ENCODE measurements around the gene THEM4. TPM values are rescaled to one million over a fixed set of nuclear protein-coding genes. Genes with fewer than 3 reads are reported as not detected.
A peak's percentile ranks its signal among the peaks of the same experiment; 100 is the strongest.

Gene THEM4
- total and polyA plus RNA-seq, 7 donors: 10.1 to 20.4 (median 13.8) TPM

- peak overlapping the region; percentile 96 for H3K27ac ChIP-seq
- WGBS, 3 donors: 21 to 49% (median 22%) methylated on average over 9 to 10 of the region's 10 CpGs
These were observed 76.9 kb downstream of the THEM4 start for GRCh38 chr1:151832318-151832980.

DNA sequence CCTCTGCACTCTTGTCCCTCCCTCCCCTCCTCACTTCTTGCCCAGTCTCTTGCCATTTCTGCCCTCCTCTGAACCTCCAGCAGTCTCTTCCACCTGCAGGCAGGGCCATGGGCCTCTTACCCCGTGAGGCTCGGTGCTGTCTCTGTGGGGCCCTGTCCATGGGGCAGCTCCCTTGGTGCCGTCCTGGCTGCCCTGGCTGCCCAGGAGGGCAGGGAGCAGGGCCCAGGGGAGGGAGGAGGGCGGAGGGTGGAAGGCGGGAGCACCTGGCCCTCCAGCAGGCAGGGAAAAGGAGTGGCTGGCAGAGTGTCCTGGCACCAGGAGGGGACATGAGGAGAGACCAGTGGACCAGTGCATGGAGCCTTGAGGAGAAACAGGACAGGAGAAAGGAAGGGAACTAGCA is 77.7 kb downstream of the THEM4 start, which contains the start of gene RORC:
TSS of gene RORC (minus strand) at position 198 of the 400 bp plus-strand sequence. CDS start at position 160, 38 bp downstream.
- Histone ChIP-seq H3K4me1 (peaks cover 37% of the 10 kb centered on the region), H3K27ac (peak within 1 kb of the TSS; percentile 96), H3K4me3 (peak within 1 kb of the TSS; percentile 74), H3K9me3 (no peaks in the 10 kb centered on the region), H3K36me3 (ENCODE audit: insufficient read depth in 1 of 2, low read depth in 1 of 2) (no peaks in the 10 kb centered on the region), H3K27me3 (ENCODE audit: insufficient read depth in 3 of 3, low read length in 2 of 3) (no peaks in the 10 kb centered on the region)
- intact Hi-C loops (cut with DNase I): loop anchor here in 1 of 2 donors (10.0 kb wide), 3 partner anchors 67 to 367 kb away; partner anchors contain the start of gene MRPL9
- 22 to 34% (median 29%) methylated on average over 5 of the region's 5 CpGs for WGBS, 3 donors
- peak; percentile 81 to 88 (median 83) for ATAC-seq
- peak; percentile 72 to 90 for DNase-seq
- TF ChIP-seq, protein P1, sequence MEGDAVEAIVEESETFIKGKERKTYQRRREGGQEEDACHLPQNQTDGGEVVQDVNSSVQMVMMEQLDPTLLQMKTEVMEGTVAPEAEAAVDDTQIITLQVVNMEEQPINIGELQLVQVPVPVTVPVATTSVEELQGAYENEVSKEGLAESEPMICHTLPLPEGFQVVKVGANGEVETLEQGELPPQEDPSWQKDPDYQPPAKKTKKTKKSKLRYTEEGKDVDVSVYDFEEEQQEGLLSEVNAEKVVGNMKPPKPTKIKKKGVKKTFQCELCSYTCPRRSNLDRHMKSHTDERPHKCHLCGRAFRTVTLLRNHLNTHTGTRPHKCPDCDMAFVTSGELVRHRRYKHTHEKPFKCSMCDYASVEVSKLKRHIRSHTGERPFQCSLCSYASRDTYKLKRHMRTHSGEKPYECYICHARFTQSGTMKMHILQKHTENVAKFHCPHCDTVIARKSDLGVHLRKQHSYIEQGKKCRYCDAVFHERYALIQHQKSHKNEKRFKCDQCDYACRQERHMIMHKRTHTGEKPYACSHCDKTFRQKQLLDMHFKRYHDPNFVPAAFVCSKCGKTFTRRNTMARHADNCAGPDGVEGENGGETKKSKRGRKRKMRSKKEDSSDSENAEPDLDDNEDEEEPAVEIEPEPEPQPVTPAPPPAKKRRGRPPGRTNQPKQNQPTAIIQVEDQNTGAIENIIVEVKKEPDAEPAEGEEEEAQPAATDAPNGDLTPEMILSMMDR (IDR thresholded peaks at IDR 0.05): no peak

More at GRCh38 chr1:151832318-151832980, 76.9 kb downstream of the THEM4 start:
- DNase-seq (peak; percentile 90 to 97), ATAC-seq (peak; percentile 80 to 87 (median 84))
- Histone ChIP-seq H3K4me3 (peak overlapping the region; percentile 74), H3K27me3 (ENCODE audit: insufficient read depth in 3 of 3, low read length in 2 of 3) (peaks cover 0 to 2% (median 0%) of the 10 kb centered on the region in 3 donors), H3K36me3 (ENCODE audit: insufficient read depth in 1 of 2, low read depth in 1 of 2) (no peaks in the 10 kb centered on the region), H3K4me1 (peaks cover 34% of the 10 kb centered on the region), H3K9me3 (no peaks in the 10 kb centered on the region)
- TF ChIP-seq, protein P1 (IDR thresholded peaks at IDR 0.05): no peak
- intact Hi-C loops (cut with DNase I): loop anchor here in 1 of 2 donors (10.0 kb wide), 3 partner anchors 68 to 368 kb away; partner anchors contain the start of gene MRPL9

- WGBS, 3 donors: 21 to 46% (median 28%) methylated on average over 4 of the region's 4 CpGs
- H3K27ac ChIP-seq: peak overlapping the region; percentile 96
- intact Hi-C loops (cut with DNase I): loop anchor here in 1 of 2 donors (10.0 kb wide), 3 partner anchors 66 to 366 kb away; partner anchors contain the start of gene MRPL9
These were observed 78.1 kb downstream of the THEM4 start for GRCh38 chr1:151831256-151831591.

GRCh38 chr1:151830055-151830454 is 79.3 kb downstream of the THEM4 start:
- peak overlapping the region; percentile 96 for H3K27ac ChIP-seq
- H3K4me3 ChIP-seq: peak overlapping the region; percentile 74
- intact Hi-C loops (cut with DNase I): loop anchor here in 1 of 2 donors (10.0 kb wide), 3 partner anchors 65 to 365 kb away; partner anchors contain the start of gene MRPL9
- H3K4me1 ChIP-seq: peaks cover 50% of the 10 kb centered on the region
- H3K36me3 ChIP-seq (ENCODE audit: insufficient read depth in 1 of 2, low read depth in 1 of 2): no peaks in the 10 kb centered on the region
- no peaks in the 10 kb centered on the region for H3K27me3 ChIP-seq (ENCODE audit: insufficient read depth in 3 of 3, low read length in 2 of 3)
- WGBS, 3 donors: 37 to 52% (median 40%) methylated on average over 6 of the region's 6 CpGs
- H3K9me3 ChIP-seq: no peaks in the 10 kb centered on the region
- ATAC-seq (no peak), DNase-seq (peak in 1 of 2 donors; percentile 48)
- TF ChIP-seq, protein P1 (IDR thresholded peaks at IDR 0.05): no peak

More at GRCh38 chr1:151831256-151831591, 78.1 kb downstream of the THEM4 start:
- peaks cover 41% of the 10 kb centered on the region for H3K4me1 ChIP-seq
- DNase-seq (no peak), ATAC-seq (no peak)
- no peaks in the 10 kb centered on the region for H3K36me3 ChIP-seq (ENCODE audit: insufficient read depth in 1 of 2, low read depth in 1 of 2)
- H3K9me3 ChIP-seq: no peaks in the 10 kb centered on the region
- TF ChIP-seq, protein P1 (IDR thresholded peaks at IDR 0.05): no peak
- H3K27me3 ChIP-seq (ENCODE audit: insufficient read depth in 3 of 3, low read length in 2 of 3): no peaks in the 10 kb centered on the region
- peak overlapping the region; percentile 74 for H3K4me3 ChIP-seq
